GM19193 (cell line): Measurements from ENCODE around the gene LAT.

Experiments used
- POLR2A ChIP-seq: IDR thresholded peaks from 4 replicates; pipeline ENCODE4 v1.6.1; 2011; ENCODE audit not compliant: insufficient read depth, insufficient read length; ENCODE audit errors: extremely low read depth

LAT gene

GRCh38 chr16:29028457-29029167, 43.8 kb downstream of the LAT start:
- TF ChIP-seq POLR2A: no peak

GRCh38 chr16:29029168-29029994, 44.5 kb downstream of the LAT start:
- TF ChIP-seq POLR2A: no peak

- no peak for TF ChIP-seq POLR2A
These were observed 45.4 kb downstream of the LAT start for GRCh38 chr16:29030086-29030840.
